Fibroblast of the aortic adventitia (primary cell): ENCODE results near the gene MAD2L2. TPM values are rescaled to one million over a fixed set of nuclear protein-coding genes. Genes with fewer than 3 reads are reported as not detected.

ENCODE experiments used
- DNase-seq: peaks from one replicate; pipeline ENCODE4 v3.0.0-alpha.2; 2010; ENCODE audit warnings: low read depth
- H3K4me3 ChIP-seq: 2 replicates; pipeline ENCODE4 v1.5.1; 2011; ENCODE audit warnings: low read depth, mild to moderate bottlenecking, control low read depth, low read length, moderate library complexity
- CTCF ChIP-seq: IDR thresholded peaks from 2 replicates; pipeline ENCODE4 v1.5.1; 2011; ENCODE audit warnings: mild to moderate bottlenecking, low read length, control low read depth, inconsistent platforms; ENCODE audit not compliant: insufficient read depth
- total RNA-seq: library from RNA; depleted of rRNA; stranded (reverse); fragments of >200 nt; gene quantifications from 2 replicates; pipeline ENCODE4 v1.2.3, GENCODE V29; 2012; ENCODE audit warnings: low replicate concordance

Gene MAD2L2
- total RNA-seq, 1 donor: 33.1 TPM

- H3K4me3 ChIP-seq: no peak overlapping the region
- TF ChIP-seq CTCF: no peak
- no peak for DNase-seq
Measured at GRCh38 chr1:11700601-11701467, 19.9 kb upstream of the MAD2L2 start.

- no peak for TF ChIP-seq CTCF
- DNase-seq: no peak
- H3K4me3 ChIP-seq: no peak overlapping the region
Measured at GRCh38 chr1:11697893-11698210, 16.9 kb upstream of the MAD2L2 start.

GRCh38 chr1:11697188-11697892 lies 16.4 kb upstream of the MAD2L2 start:
- no peak for DNase-seq

GRCh38 chr1:11695861-11696260 lies 14.9 kb upstream of the MAD2L2 start:
- no peak overlapping the region for H3K4me3 ChIP-seq
- TF ChIP-seq CTCF: no peak
- no peak for DNase-seq

More at GRCh38 chr1:11697188-11697892, 16.4 kb upstream of the MAD2L2 start:
- H3K4me3 ChIP-seq: no peak overlapping the region
- no peak for TF ChIP-seq CTCF

GRCh38 chr1:11693917-11694316 lies 13.0 kb upstream of the MAD2L2 start:
- DNase-seq: no peak
- no peak for TF ChIP-seq CTCF

GRCh38 chr1:11693024-11693590 lies 12.2 kb upstream of the MAD2L2 start:
- peak; percentile 83 for DNase-seq
- TF ChIP-seq CTCF: no peak
- no peak overlapping the region for H3K4me3 ChIP-seq

More at GRCh38 chr1:11693917-11694316, 13.0 kb upstream of the MAD2L2 start:
- no peak overlapping the region for H3K4me3 ChIP-seq
